Endothelial cell of umbilical vein (primary cell): ENCODE measurements around the gene C1QTNF9B. TPM values are rescaled to one million over a fixed set of nuclear protein-coding genes. Genes with fewer than 3 reads are reported as not detected.

Source experiments
- BruUV-seq: library from RNA; stranded (reverse); fragments of 400-500 nt; replicated peaks from 2 replicates; lab custom pipeline; 2021; lab: Mats Ljungman, UMichigan
- CTCF ChIA-PET: fragments of 300-600, 350-600 bp; sonication (Branson Sonifier 250); formaldehyde crosslinking; loops from one replicate; lab custom pipeline; 2021; ENCODE audit warnings: antibody characterized with exemption, inconsistent platforms; lab: Charles Lee
- POLR2A ChIA-PET: fragments of 300-600, 350-600 bp; sonication (Branson Sonifier 250); formaldehyde crosslinking; loops from one replicate; lab custom pipeline; 2021; ENCODE audit warnings: antibody characterized with exemption, inconsistent platforms; lab: Charles Lee
- DNase-seq: peaks from one replicate; pipeline ENCODE4 v3.0.0-alpha.2; 2011; ENCODE audit warnings: low read depth, low spot score
- FAIRE-seq: peaks from 2 replicates; lab custom pipeline; 2011; peaks lifted over from hg19 to GRCh38; lab: Jason Lieb, UNC
- H2AFZ ChIP-seq: 2 replicates; pipeline ENCODE4 v1.6.0; 2012; ENCODE audit warnings: low read depth, low read length, control low read depth, inconsistent platforms
- H3K27ac ChIP-seq: 2 replicates; pipeline ENCODE4 v1.5.1; 2011; ENCODE audit warnings: low read depth, mild to moderate bottlenecking, control low read depth, low read length, moderate library complexity; ENCODE audit not compliant: insufficient read depth
- H3K27me3 ChIP-seq, 2 experiments: 2 replicates each; pipeline versions ENCODE4 v1.6.0 to v1.6.1; 2011; ENCODE audit warnings: low read length in 2 of 2, mixed read lengths in 1 of 2; ENCODE audit not compliant: control insufficient read depth in 2 of 2, insufficient read depth in 2 of 2
- H3K36me3 ChIP-seq, 2 experiments: 2 replicates in 1 of 2; 3 replicates in 1 of 2; pipeline ENCODE4 v1.5.1; 2011; ENCODE audit warnings: low read length in 2 of 2, mild to moderate bottlenecking in 1 of 2, moderate library complexity in 1 of 2; ENCODE audit not compliant: control insufficient read depth in 2 of 2, insufficient read depth in 2 of 2; ENCODE audit errors: extremely low read depth in 1 of 2
- H3K4me1 ChIP-seq: 3 replicates; pipeline ENCODE4 v1.5.1; 2011; ENCODE audit warnings: mild to moderate bottlenecking, low read length; ENCODE audit not compliant: control insufficient read depth, insufficient read depth; ENCODE audit errors: extremely low read depth
- H3K4me2 ChIP-seq: 2 replicates; pipeline ENCODE4 v1.6.1; 2011; ENCODE audit warnings: low read length, control low read depth, mixed read lengths; ENCODE audit not compliant: insufficient read depth
- H3K4me3 ChIP-seq, 3 experiments: fragments of 200-600 bp in 1 of 3; sonication (generic), shearing (Covaris generic) in 1 of 3; replicated peaks in 1 of 3; 2 replicates each; pipeline ENCODE4 v1.5.1; 2011 to 2016; ENCODE audit warnings: control low read depth in 3 of 3, low read length in 3 of 3, mild to moderate bottlenecking in 2 of 3, inconsistent platforms in 1 of 3, low read depth in 1 of 3, moderate library complexity in 1 of 3; ENCODE audit not compliant: insufficient read depth in 1 of 3
- H3K79me2 ChIP-seq: 2 replicates; pipeline ENCODE4 v1.6.0; 2012; ENCODE audit warnings: low read length, inconsistent platforms; ENCODE audit not compliant: control insufficient read depth, insufficient read depth
- H3K9ac ChIP-seq: replicated peaks from 2 replicates; pipeline ENCODE3; 2011; ENCODE audit warnings: low read length, control low read depth; ENCODE audit not compliant: insufficient read depth; ENCODE audit errors: extremely low read depth
- H3K9me1 ChIP-seq: replicated peaks from 3 replicates; pipeline ENCODE4 v1.6.0; 2011; ENCODE audit warnings: mild to moderate bottlenecking, low read length; ENCODE audit not compliant: control insufficient read depth, insufficient read depth; ENCODE audit errors: extremely low read depth
- H3K9me3 ChIP-seq: replicated peaks from 2 replicates; pipeline ENCODE4 v1.5.1; 2012; ENCODE audit warnings: low read length, inconsistent platforms; ENCODE audit not compliant: control insufficient read depth, insufficient read depth
- H4K20me1 ChIP-seq: replicated peaks from 2 replicates; pipeline ENCODE3; 2011; ENCODE audit warnings: mild to moderate bottlenecking, low read length; ENCODE audit not compliant: control insufficient read depth, insufficient read depth; ENCODE audit errors: extremely low read depth
- EZH2 ChIP-seq: IDR thresholded peaks from 2 replicates; pipeline ENCODE4 v1.6.1; 2012; ENCODE audit warnings: borderline replicate concordance, low read depth, mild to moderate bottlenecking, moderate library complexity, low read length, inconsistent platforms; ENCODE audit not compliant: severe bottlenecking
- FOS ChIP-seq: IDR thresholded peaks from 2 replicates; pipeline ENCODE4 v1.6.1; 2011; ENCODE audit warnings: mild to moderate bottlenecking, low read length, moderate library complexity, borderline replicate concordance; ENCODE audit not compliant: insufficient read depth
- GATA2 ChIP-seq: IDR thresholded peaks from 2 replicates; pipeline ENCODE4 v1.7.0; 2011; ENCODE audit warnings: low read depth, mild to moderate bottlenecking, moderate library complexity, mixed read lengths, low read length; ENCODE audit not compliant: insufficient read length, insufficient read depth
- MAX ChIP-seq: IDR thresholded peaks from 2 replicates; pipeline ENCODE4 v1.6.1; 2011; ENCODE audit not compliant: insufficient read depth, insufficient read length
- MYC ChIP-seq: IDR thresholded peaks from one replicate; pipeline ENCODE4 v1.6.1; 2011; ENCODE audit warnings: mild to moderate bottlenecking, low read depth, low read length
- POLR2A ChIP-seq: IDR thresholded peaks from 2 replicates; pipeline ENCODE4 v1.6.1; 2012; ENCODE audit warnings: low read depth, mild to moderate bottlenecking, control low read depth, low read length
- POLR2AphosphoS5 ChIP-seq: IDR thresholded peaks from 2 replicates; pipeline ENCODE4 v1.6.1; 2012; ENCODE audit warnings: low read depth, mild to moderate bottlenecking, control low read depth, low read length, moderate library complexity; ENCODE audit not compliant: insufficient read depth
- dilution Hi-C: fragments of 300-500 bp; cut with MboI; formaldehyde crosslinking; loops from one replicate; pipeline ENCODE4 v1.15.0; 2019; ENCODE audit warnings: low sequenced_read_pairs; ENCODE audit not compliant: extremely low pct_ligation_motif_present
- intact Hi-C: fragments of 100-400 bp; cut with micrococcal nuclease; formaldehyde crosslinking; loops from one replicate; pipeline ENCODE4 v1.10.0; 2022
- polyA plus RNA-seq, 4 experiments: library from polyadenylated mRNA; depleted of rRNA in 3 of 4; stranded (reverse) in 3 of 4; unstranded in 1 of 4; fragments of >200 nt; gene quantifications; 2 replicates each; pipeline versions ENCODE4 v1.2.1 to v1.2.3, GENCODE V29; 2011 to 2012; ENCODE audit warnings: missing spikeins in 1 of 4
- total RNA-seq: library from RNA; stranded (reverse); gene quantifications from 2 replicates; pipeline ENCODE4 v1.2.3, GENCODE V29; 2021

Gene C1QTNF9B
- total and polyA plus RNA-seq, 2 donors (not counting 3 experiments of a cell fraction or from before 2014, with no cell fraction given): 0.06 TPM; not detected in 1

GRCh38 chr13:23946067-23946466 lies 48.8 kb upstream of the C1QTNF9B start:
- dilution Hi-C loops: no loop called here
- Histone ChIP-seq H3K79me2 (no peaks in the 10 kb centered on the region), H3K4me2 (no peak overlapping the region), H3K9me3 (no peaks in the 10 kb centered on the region), H3K9ac (no peak overlapping the region), H4K20me1 (no peaks in the 10 kb centered on the region), H3K9me1 (no peaks in the 10 kb centered on the region), H3K4me3 (no peak overlapping the region), H3K4me1 (no peaks in the 10 kb centered on the region), H2AFZ (no peak overlapping the region), H3K27ac (no peak overlapping the region), H3K36me3 (no peaks in the 10 kb centered on the region), H3K27me3 (peaks cover 2 to 6% of the 10 kb centered on the region in 2 experiments)
- DNase-seq: no peak
- ChIA-PET CTCF (interaction anchor here (8.6 kb wide), 1 partner anchor 14 kb away, joined by 50 read pairs; no protein-coding TSS in a partner anchor), POLR2A (no interaction called here)
- TF ChIP-seq POLR2AphosphoS5 (no peak), MAX (no peak), EZH2 (no peak), FOS (no peak), GATA2 (no peak), POLR2A (no peak), MYC (no peak)
- no peak for FAIRE-seq
- no TSS peak for BruUV-seq
- intact Hi-C loops: no loop called here

GRCh38 chr13:23945612-23946011 lies 48.3 kb upstream of the C1QTNF9B start:
- H4K20me1 ChIP-seq: no peaks in the 10 kb centered on the region
- no peaks in the 10 kb centered on the region for H3K36me3 ChIP-seq
- ChIA-PET POLR2A (no interaction called here), CTCF (interaction anchor here (1.3 to 8.6 kb wide), 3 partner anchors 11 to 14 kb away, joined by 3 to 50 read pairs (median 3); no protein-coding TSS in a partner anchor)
- H3K9me3 ChIP-seq: no peaks in the 10 kb centered on the region
- no peak overlapping the region for H3K4me3 ChIP-seq
- no peak overlapping the region for H3K27ac ChIP-seq
- no peaks in the 10 kb centered on the region for H3K4me1 ChIP-seq
- dilution Hi-C loops: no loop called here
- BruUV-seq: no TSS peak
- intact Hi-C loops: no loop called here
- no peaks in the 10 kb centered on the region for H3K9me1 ChIP-seq
- no peak overlapping the region for H3K9ac ChIP-seq
- no peak overlapping the region for H3K4me2 ChIP-seq
- H3K79me2 ChIP-seq: no peaks in the 10 kb centered on the region
- DNase-seq: no peak
- no peak for TF ChIP-seq GATA2
- no peak for TF ChIP-seq MAX
- no peak for TF ChIP-seq POLR2AphosphoS5
- no peak overlapping the region for H2AFZ ChIP-seq
- peaks cover 2 to 9% of the 10 kb centered on the region in 2 experiments for H3K27me3 ChIP-seq
- no peak for FAIRE-seq
